Measurements from ENCODE around the gene TENM4. TPM values are rescaled to one million over a fixed set of nuclear protein-coding genes. Genes with fewer than 3 reads are reported as not detected.

TENM4 gene
- polyA plus RNA-seq, 2 of the 4 experiments (the other 2 are of a cell fraction): 0.06 to 0.31 TPM

DNA sequence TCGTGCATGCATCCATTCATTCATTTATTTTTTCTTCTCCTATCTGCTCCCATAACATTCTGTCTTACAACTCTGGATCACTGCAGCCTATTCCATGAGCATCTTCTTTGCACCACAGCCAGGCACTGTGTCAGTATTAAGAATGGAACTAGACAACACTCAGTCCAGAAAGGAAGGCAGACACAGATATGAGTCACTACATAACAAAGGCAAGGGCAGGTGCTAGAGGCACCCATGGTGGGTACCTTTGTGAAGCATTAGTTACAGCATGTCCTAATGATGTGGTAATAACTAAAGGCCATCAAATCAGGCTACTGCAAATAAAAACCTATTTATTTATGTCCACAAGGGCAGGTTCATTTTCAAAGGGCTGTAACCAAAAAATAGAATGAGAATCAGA, 28.1 kb downstream of the TENM4 start:
- ATAC-seq (no peak), DNase-seq (ENCODE audit: low read depth in 1 of 2, low spot score in 1 of 2) (no peak), FAIRE-seq (no peak)
- TF ChIP-seq RAD21 (conservative IDR thresholded peaks at IDR 0.05 in 1 of 2, IDR thresholded peaks at IDR 0.05 in 1 of 2) (no peak), GATA3 (IDR thresholded peaks at IDR 0.05; ENCODE audit: borderline replicate concordance) (no peak), BHLHE40 (IDR thresholded peaks at IDR 0.05; ENCODE audit: low read depth, low read length) (no peak), TFCP2L1 (CRISPR knock-in tag; IDR thresholded peaks at IDR 0.05) (no peak), RCOR1 (IDR thresholded peaks at IDR 0.05; ENCODE audit: low read depth, low read length) (no peak), HOXB13 (CRISPR knock-in tag; IDR thresholded peaks at IDR 0.05; ENCODE audit: low read depth) (no peak), MAFK (IDR thresholded peaks at IDR 0.05; ENCODE audit: partially characterized antibody) (no peak), FOSB (CRISPR knock-in tag; IDR thresholded peaks at IDR 0.05) (no peak), SREBF2 (IDR thresholded peaks at IDR 0.05) (no peak), HOXA7 (CRISPR knock-in tag; IDR thresholded peaks at IDR 0.05) (no peak), ESRRA (IDR thresholded peaks at IDR 0.05; ENCODE audit: borderline replicate concordance, low read length) (no peak), CEBPB (IDR thresholded peaks at IDR 0.05) (no peak), POLR2AphosphoS2 (conservative IDR thresholded peaks at IDR 0.05; ENCODE audit: low read length) (no peak), HOXB5 (CRISPR knock-in tag; IDR thresholded peaks at IDR 0.05) (no peak)
- TF ChIP-seq, protein P1, sequence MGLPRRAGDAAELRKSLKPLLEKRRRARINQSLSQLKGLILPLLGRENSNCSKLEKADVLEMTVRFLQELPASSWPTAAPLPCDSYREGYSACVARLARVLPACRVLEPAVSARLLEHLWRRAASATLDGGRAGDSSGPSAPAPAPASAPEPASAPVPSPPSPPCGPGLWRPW (IDR thresholded peaks at IDR 0.05): no peak
- TF ChIP-seq, protein P2, sequence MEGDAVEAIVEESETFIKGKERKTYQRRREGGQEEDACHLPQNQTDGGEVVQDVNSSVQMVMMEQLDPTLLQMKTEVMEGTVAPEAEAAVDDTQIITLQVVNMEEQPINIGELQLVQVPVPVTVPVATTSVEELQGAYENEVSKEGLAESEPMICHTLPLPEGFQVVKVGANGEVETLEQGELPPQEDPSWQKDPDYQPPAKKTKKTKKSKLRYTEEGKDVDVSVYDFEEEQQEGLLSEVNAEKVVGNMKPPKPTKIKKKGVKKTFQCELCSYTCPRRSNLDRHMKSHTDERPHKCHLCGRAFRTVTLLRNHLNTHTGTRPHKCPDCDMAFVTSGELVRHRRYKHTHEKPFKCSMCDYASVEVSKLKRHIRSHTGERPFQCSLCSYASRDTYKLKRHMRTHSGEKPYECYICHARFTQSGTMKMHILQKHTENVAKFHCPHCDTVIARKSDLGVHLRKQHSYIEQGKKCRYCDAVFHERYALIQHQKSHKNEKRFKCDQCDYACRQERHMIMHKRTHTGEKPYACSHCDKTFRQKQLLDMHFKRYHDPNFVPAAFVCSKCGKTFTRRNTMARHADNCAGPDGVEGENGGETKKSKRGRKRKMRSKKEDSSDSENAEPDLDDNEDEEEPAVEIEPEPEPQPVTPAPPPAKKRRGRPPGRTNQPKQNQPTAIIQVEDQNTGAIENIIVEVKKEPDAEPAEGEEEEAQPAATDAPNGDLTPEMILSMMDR (IDR thresholded peaks at IDR 0.05): no peak
- TF ChIP-seq, protein P3, sequence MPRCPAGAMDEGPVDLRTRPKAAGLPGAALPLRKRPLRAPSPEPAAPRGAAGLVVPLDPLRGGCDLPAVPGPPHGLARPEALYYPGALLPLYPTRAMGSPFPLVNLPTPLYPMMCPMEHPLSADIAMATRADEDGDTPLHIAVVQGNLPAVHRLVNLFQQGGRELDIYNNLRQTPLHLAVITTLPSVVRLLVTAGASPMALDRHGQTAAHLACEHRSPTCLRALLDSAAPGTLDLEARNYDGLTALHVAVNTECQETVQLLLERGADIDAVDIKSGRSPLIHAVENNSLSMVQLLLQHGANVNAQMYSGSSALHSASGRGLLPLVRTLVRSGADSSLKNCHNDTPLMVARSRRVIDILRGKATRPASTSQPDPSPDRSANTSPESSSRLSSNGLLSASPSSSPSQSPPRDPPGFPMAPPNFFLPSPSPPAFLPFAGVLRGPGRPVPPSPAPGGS (IDR thresholded peaks at IDR 0.05): no peak
- TF ChIP-seq, protein P4, sequence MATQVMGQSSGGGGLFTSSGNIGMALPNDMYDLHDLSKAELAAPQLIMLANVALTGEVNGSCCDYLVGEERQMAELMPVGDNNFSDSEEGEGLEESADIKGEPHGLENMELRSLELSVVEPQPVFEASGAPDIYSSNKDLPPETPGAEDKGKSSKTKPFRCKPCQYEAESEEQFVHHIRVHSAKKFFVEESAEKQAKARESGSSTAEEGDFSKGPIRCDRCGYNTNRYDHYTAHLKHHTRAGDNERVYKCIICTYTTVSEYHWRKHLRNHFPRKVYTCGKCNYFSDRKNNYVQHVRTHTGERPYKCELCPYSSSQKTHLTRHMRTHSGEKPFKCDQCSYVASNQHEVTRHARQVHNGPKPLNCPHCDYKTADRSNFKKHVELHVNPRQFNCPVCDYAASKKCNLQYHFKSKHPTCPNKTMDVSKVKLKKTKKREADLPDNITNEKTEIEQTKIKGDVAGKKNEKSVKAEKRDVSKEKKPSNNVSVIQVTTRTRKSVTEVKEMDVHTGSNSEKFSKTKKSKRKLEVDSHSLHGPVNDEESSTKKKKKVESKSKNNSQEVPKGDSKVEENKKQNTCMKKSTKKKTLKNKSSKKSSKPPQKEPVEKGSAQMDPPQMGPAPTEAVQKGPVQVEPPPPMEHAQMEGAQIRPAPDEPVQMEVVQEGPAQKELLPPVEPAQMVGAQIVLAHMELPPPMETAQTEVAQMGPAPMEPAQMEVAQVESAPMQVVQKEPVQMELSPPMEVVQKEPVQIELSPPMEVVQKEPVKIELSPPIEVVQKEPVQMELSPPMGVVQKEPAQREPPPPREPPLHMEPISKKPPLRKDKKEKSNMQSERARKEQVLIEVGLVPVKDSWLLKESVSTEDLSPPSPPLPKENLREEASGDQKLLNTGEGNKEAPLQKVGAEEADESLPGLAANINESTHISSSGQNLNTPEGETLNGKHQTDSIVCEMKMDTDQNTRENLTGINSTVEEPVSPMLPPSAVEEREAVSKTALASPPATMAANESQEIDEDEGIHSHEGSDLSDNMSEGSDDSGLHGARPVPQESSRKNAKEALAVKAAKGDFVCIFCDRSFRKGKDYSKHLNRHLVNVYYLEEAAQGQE (IDR thresholded peaks at IDR 0.05): no peak
- ChIA-PET POLR2A (no interaction called here), CTCF (interaction anchor here (1.0 kb wide), 1 partner anchor 80 kb away, joined by 4 read pairs; no protein-coding TSS in a partner anchor)
- H3K27ac ChIP-seq: no peak overlapping the region
- H3K9me3 ChIP-seq: peaks cover 5% of the 10 kb centered on the region; the same call in 1 of the 3 replicates
- no peaks in the 10 kb centered on the region for H3K4me1 ChIP-seq
- H3K4me2 ChIP-seq: no peak overlapping the region
- WGBS (ENCODE audit: missing lambda C conversion rate): 7% methylated on average over 1 of the region's 1 CpG
- H3K4me3 ChIP-seq: no peak overlapping the region

DNA sequence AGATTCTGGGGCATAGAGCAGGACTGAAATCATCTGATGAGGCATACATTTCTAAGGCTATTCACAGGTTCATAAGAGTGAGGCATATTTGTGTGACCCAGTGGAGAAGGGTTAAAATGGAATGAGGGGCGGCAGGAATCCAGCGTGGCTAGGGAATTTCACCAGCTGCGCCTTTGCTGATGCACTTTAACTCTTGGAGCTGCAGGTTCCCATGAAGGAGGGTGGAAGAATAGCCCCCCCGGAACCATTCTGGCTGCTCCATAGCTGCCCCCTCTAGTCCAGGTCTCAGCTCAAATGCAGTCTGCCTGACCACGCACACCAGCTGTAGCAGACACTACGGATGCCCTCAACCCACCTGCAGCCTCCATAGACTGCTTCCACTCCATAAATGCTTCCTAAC, 31.5 kb downstream of the TENM4 start:
- Histone ChIP-seq H3K9me3 (no peaks in the 10 kb centered on the region), H3K27ac (no peak overlapping the region), H3K4me1 (no peaks in the 10 kb centered on the region), H3K4me2 (no peak overlapping the region), H3K4me3 (no peak overlapping the region)
- 33% methylated on average over 6 of the region's 6 CpGs for WGBS (ENCODE audit: missing lambda C conversion rate)
- TF ChIP-seq SMC3 (IDR thresholded peaks at IDR 0.05): no peak
- TF ChIP-seq ZSCAN20 (CRISPR knock-in tag; IDR thresholded peaks at IDR 0.05): no peak
- no peak for TF ChIP-seq SREBF2 (IDR thresholded peaks at IDR 0.05)
- no peak for TF ChIP-seq JUNB (IDR thresholded peaks at IDR 0.05)
- TF ChIP-seq JUN (IDR thresholded peaks at IDR 0.05): no peak
- no peak for TF ChIP-seq TFCP2L1 (CRISPR knock-in tag; IDR thresholded peaks at IDR 0.05)
- TF ChIP-seq CBX8 (IDR thresholded peaks at IDR 0.05): no peak
- ChIA-PET CTCF (interaction anchor here (0.7 to 2.8 kb wide), 3 partner anchors 9 to 129 kb away, joined by 3 to 9 read pairs (median 4); no protein-coding TSS in a partner anchor), POLR2A (no interaction called here)
- DNase-seq (ENCODE audit: low read depth in 1 of 2, low spot score in 1 of 2) (no peak), FAIRE-seq (no peak), ATAC-seq (no peak)
